GM18505 (cell line): ENCODE measurements around the gene GTF2IRD1.

Experiments
- ATAC-seq: cut with Tn5 transposase; IDR thresholded peaks from one replicate; pipeline ENCODE4 v1.9.1; 2021; ENCODE audit not compliant: unreplicated experiment
- POLR2A ChIP-seq: IDR thresholded peaks from 4 replicates; pipeline ENCODE4 v1.6.1; 2011; ENCODE audit warnings: borderline replicate concordance; ENCODE audit not compliant: insufficient read depth, insufficient read length; ENCODE audit errors: extremely low read depth

Gene GTF2IRD1

DNA sequence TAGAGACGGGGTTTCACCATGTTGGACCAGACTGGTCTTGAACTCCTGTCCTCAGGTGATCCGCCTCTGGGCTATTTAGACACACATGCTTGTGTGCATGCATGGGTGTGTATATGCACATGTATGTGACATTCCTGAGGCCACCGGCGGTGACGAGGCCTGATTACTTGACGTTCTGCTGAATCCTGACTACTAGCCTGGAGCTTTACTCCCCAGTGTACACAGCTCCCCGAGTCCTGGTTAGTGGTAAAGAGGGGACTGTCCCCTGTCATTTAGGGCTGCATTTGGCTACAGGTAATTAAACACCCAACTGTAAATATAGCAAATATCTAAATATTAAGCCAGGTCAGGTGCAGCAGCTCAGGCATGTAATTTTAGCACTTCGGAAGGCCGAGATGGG is 14.2 kb downstream of the GTF2IRD1 start:
- ATAC-seq = no peak
- no peak for TF ChIP-seq POLR2A

DNA sequence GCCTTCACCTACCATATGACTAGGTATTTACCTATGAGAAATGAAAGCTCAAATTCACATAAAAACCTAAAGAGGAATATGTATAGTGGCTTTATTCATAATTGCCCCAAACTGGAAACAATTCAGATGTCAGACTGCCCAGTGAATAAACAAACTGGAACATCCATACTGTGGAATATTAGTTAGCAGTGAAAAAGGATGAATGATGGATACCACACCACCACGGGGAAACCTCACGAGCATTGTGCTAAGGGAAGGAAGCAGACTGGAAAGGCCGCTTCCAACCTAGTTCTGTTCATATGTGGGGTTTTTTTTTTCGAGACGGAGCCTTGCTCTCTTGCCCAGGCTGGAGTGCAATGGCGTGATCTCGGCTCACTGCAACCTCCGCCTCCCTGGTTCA is 16.8 kb downstream of the GTF2IRD1 start:
- ATAC-seq = no peak
- no peak for TF ChIP-seq POLR2A

DNA sequence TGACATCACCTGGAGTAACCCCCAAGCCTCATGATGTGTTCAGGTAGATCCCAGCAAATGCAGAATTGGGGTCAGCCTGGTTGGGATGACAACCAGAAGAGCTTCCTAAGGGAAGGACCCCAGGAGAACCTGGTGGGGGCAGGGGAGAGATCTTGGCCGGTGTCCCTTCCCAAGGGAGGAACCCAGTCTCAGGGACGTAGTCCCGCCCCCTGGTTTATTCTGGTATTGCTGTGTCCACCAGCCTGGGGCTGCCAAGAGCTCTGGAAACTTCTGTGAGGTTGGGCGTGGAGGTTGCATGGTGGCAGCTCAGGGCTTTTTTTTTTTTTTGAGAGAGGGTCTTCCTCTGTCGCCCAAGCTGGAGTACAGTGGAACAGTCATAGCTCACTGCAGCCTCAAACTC is 19.4 kb downstream of the GTF2IRD1 start:
- no peak for ATAC-seq

DNA sequence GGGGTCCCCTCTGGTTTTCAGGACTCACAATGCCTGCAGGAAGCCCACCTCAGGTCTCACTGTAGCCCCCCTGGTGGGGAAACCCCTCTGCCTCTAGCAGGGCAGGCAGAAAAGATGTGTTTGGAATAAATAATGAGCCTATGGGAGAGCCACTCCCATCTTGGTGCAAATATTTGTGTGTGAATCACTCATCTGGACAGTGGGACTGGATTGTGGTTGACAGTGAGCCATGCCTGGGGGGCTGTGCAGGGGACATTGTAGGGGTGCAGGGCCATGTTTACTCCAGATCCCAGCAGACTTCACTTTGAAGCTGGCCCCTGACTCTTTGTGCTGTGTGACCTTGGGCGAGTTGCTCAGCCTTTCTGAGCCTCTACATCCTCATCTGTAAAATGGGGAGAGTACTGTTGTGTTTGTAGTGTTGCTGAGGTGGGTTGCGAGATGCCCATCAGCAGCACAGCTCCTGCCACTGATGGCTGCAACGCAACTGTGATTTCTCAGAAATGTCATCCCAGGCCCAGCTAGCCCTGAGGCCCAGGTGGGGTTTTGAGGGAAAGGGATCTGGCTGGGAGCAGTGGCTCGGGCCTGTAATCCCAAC is 20.7 kb downstream of the GTF2IRD1 start:
- TF ChIP-seq POLR2A = no peak
- no peak for ATAC-seq

More for the DNA sequence above, 19.4 kb downstream of the GTF2IRD1 start:
- TF ChIP-seq POLR2A = no peak

DNA sequence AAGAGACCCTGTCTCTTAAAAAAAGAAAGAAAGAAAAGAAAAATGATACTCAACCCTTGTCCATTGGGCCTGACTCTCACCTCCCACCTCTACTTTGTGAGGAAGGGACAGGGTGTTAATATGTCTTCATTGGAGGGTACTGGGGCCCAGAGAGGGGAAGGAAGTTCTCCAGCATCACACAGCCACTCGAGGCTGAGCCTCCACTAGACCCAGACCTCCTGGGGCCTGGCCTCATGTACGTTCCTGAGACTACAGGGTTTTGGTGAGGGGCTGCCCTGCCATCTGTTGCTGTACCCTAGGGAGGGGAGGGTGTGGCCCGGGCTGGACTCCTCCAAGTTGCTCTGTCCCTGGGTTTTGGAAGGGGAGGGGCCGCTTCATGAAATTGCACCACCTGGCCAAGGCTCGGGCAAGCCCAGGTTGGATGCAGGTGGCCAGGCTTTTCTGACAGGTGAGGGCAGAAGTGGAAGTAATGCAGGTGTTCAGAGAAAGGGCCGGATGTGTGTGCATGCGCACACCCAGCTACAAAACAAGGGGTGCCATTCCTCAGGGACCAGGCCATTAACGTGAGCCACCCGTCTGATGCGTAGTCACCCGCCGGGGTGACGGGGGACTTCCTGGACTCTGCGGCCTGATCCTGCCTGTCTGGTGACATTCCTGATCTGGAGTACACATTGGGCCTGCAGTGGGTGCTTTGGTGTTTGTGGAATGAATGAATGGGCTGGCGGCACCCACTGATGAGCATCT is 21.7 kb downstream of the GTF2IRD1 start:
- ATAC-seq = no peak
- TF ChIP-seq POLR2A = no peak

DNA sequence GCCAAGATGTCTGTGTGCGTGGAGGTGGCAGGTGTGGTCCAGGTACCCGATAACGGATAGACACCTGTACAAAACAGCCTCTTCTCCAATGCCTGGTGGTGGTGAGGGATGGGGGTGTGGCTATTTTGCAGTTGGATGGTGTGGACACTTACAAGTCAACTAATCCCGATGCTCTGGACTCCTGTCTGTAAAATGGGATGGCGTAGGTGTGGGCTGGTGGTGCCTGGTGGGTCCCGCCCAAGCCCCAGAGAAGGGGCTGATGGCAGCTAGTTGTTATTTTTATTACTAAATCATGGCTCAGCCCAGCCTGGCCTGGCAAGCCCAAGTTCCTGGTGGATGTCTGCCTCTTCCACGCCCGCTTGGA is 22.3 kb downstream of the GTF2IRD1 start:
- no peak for ATAC-seq
- TF ChIP-seq POLR2A = no peak

DNA sequence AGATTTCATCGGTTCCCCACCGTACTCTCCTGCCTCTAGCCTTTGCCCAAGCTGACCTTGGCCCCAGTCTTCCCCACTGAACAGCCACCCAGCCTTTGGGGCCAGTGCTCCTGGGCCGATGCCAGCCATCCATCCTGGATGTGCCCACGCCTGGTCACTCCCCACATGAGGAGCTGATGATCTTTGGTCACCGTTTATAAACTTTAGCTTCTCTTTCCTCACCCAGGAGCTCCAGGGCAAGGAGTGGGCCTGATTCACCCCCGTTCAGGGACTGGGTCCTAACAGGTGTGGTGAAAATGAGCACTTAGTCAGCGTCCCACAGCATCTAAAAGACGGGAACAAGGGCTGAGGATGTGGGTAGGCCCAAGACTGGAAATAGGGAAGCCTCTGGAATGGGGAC is 22.9 kb downstream of the GTF2IRD1 start:
- TF ChIP-seq POLR2A = no peak
- ATAC-seq = no peak

DNA sequence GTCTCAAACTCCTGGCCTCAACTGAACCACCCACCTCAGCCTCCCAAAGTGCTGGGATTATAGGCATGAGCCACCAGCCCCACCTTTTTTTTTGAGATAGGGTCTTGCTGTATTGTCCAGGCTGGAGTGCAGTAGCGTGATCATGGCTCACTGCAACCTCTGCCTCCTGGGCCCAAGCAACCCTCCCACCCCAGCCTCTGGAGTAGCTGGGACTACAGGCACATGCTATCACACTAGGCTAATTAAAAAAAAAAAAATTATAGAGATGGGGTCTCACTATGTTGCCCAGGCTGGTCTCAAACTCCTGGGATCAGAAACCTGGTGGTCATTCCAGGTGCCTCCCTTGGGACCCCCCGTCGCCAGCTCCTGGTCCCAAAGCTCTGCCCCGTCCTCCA is 25.0 kb downstream of the GTF2IRD1 start:
- no peak for TF ChIP-seq POLR2A
- ATAC-seq = no peak

DNA sequence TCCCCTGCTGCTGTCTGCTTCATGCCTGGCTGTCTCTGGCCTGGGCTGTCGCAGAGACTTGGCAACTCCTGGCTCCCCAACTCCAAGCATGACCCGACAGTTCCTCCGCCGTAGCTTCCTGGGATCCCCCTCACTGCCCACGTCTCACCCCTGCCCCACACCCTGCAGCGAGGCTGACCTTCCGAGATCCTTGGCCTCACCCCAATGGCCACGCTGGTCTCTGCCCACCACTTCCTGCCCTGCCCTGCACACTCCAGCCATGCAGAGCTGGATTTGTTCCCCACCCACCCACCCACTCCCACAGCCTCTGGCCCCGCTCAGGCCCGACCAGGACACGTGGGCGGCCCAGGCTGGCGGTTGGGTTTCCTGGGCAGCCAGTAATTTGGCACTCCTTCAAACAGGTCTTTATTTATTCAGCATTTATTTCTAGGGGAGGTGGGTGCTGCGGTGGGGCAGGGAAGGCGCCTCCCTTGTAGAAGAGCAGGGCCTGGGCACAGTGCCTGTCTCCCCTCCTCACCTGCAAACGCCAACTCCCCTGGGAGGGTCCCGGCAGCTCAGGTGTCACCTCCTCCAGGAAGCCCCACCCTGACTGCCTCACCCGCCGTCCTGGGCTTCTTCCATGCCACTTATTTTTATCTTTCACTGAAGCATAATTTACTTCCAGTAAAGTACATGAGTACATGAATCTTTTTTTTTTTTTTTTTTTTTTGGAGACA is 25.5 kb downstream of the GTF2IRD1 start:
- no peak for TF ChIP-seq POLR2A
- no peak for ATAC-seq

DNA sequence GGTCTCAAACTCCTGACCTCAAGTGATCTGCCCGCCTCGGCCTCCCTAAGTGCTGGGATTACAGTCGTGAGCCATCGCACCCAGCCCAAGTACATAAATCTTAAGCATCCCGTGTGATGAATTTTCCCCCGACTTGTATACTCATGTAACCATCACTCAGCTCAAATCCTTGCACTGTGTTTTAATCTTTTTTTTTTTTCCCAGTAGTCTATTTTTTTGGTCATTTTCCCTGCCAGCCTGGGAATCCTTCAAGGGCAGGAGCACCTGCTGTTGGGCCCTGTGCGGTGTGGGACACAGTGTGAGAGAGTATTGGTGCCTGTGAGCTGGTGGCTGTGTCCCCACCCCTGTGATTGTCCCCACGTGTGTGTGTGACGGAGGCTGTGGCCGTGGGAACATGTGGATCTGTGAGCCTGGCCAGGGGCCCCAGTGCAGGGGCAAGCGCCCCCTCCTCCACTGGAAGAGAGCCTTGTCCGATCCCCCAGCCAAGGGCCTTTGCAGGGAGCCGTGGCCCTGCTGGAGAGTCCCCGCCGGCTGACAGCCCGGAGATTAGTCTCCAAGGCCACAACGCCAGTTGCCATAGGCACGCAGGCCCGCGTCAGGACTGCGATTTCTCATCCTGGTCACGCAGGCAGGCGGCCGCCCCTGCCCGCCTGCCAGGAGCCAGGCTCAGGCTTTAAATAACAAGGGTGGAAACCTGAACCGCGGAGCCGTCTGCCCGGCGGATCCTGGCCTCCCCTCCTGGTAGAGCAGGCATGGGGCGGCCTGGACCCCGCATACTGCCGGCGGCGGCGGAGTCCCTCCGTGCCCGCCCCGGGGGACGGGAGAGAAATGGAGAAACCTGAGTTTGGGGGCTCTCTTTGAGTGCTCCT is 26.5 kb downstream of the GTF2IRD1 start:
- ATAC-seq = no peak
- no peak for TF ChIP-seq POLR2A

DNA sequence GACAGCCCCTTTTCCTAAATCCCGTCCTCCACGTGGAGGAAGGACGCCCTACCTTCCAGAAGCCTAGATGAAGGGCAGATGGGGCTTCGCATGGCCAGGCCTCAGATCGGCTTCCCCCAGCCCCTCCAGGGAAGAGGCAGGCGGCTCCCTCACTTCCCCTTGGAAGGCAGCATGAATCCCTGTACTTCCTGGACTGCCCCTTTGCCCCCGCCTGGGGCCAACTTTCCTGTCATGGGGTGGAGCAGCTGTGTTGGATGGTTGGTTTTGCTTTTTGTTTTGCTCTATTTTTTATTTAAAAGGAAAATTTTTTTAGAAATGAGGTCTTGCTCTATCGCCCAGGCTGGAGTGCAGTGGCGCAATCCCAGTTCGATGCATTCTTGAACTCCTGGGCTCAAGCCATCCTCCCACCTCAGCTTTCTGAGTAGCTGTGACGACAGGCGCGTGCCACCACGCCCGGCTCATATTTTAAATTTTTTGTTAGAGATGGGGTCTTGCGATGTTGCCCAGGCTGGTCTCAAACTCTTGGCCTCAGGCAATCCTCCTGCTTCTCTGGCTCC is 27.2 kb downstream of the GTF2IRD1 start:
- no peak for ATAC-seq
- TF ChIP-seq POLR2A = no peak

DNA sequence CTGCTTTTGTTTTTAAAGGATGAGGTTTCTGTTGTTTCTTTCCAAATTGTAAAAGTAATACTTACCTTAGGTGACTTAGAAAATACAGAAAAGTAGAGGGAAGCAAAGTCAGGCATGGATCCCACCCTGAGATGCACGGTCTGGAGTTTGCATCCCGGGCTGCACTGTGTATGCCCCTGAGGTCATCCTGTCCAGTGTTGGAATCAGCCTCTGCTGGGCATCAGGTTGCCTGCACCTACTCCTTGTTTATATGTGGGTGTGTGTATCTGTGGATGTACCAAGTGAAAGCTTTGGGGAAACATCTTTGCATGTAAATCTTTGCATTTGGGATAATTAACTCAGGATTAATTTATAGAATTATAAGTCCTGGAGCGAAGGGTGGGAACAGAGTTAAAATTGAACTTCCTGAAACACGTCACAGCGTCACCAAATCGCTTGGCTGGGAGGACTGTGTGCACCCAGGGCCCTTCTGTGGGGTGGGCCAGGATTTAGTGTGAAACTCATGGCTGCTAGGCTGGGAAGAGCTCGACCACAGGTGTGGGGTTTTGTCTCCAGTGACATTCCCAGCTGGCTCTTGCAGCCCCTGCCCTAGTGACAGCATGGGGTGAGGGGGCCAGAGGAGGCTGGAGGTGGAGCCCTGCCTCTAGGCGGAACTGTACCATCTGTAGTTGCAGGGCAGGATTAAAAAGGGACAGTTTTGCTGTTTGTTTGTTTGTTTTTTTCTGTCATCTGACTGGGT is 27.9 kb downstream of the GTF2IRD1 start:
- ATAC-seq = no peak

More for the DNA sequence above, 27.9 kb downstream of the GTF2IRD1 start:
- TF ChIP-seq POLR2A = no peak
